ENCODE results near the gene SPRR1A.
"Not testable (repeated sequence)": the region's sequence is repeated elsewhere in the genome, so short reads cannot be mapped to it uniquely, and the experiment has no call there.

Gene SPRR1A

GRCh38 chr1:152976688-152977087, 7.2 kb upstream of the SPRR1A start:
- DNase-seq, result no peak

GRCh38 chr1:152977614-152978013, 6.3 kb upstream of the SPRR1A start:
- DNase-seq, result no peak

GRCh38 chr1:152980676-152981075, 3.2 kb upstream of the SPRR1A start:
- DNase-seq, result no peak

- DNase-seq, result no peak
Measured at GRCh38 chr1:152981146-152981871, 2.6 kb upstream of the SPRR1A start.

- no peak for DNase-seq
Measured at GRCh38 chr1:152982076-152982475, 1.8 kb upstream of the SPRR1A start.

GRCh38 chr1:152983234-152983633, 647 bp upstream of the SPRR1A start:
- DNase-seq, result no peak

- no peak for DNase-seq
Measured at GRCh38 chr1:152986578-152986977, 2.7 kb downstream of the SPRR1A start.

GRCh38 chr1:152993186-152993585, 9.3 kb downstream of the SPRR1A start:
- DNase-seq, result no peak

- no peak for DNase-seq
Measured at GRCh38 chr1:152995842-152996241, 12.0 kb downstream of the SPRR1A start.

GRCh38 chr1:152996633-152997400, 12.9 kb downstream of the SPRR1A start:
- no peak for DNase-seq

- DNase-seq, result no peak
Measured at GRCh38 chr1:152997901-152998300, 14.0 kb downstream of the SPRR1A start.

GRCh38 chr1:152998476-152998875, 14.6 kb downstream of the SPRR1A start:
- no peak for DNase-seq

GRCh38 chr1:152999818-153000217, 15.9 kb downstream of the SPRR1A start:
- DNase-seq, result no peak

- DNase-seq, result no peak
Measured at GRCh38 chr1:153000294-153000693, 16.4 kb downstream of the SPRR1A start.

- DNase-seq, result no peak
Measured at GRCh38 chr1:153001382-153001781, 17.5 kb downstream of the SPRR1A start, which contains the start of gene SPRR3. Gene SPRR3 (plus strand): TSS chr1:153001749. CDS start chr1:153003021, 1,272 bp downstream.

GRCh38 chr1:153011235-153011758, 27.4 kb downstream of the SPRR1A start:
- not testable (repeated sequence) for DNase-seq

- not testable (repeated sequence) for DNase-seq
Measured at GRCh38 chr1:153021829-153022228, 37.9 kb downstream of the SPRR1A start.

GRCh38 chr1:153022340-153022739, 38.5 kb downstream of the SPRR1A start:
- DNase-seq, result not testable (repeated sequence)

- no peak for DNase-seq
Measured at GRCh38 chr1:153023109-153023508, 39.2 kb downstream of the SPRR1A start.

GRCh38 chr1:153024413-153024812, 40.5 kb downstream of the SPRR1A start:
- no peak for DNase-seq

- no peak for DNase-seq
Measured at GRCh38 chr1:153025797-153026196, 41.9 kb downstream of the SPRR1A start.

GRCh38 chr1:153028766-153029165, 44.9 kb downstream of the SPRR1A start:
- no peak for DNase-seq

- no peak for DNase-seq
Measured at GRCh38 chr1:153030895-153031294, 47.0 kb downstream of the SPRR1A start, which contains the start of gene SPRR1B. Gene SPRR1B (plus strand): TSS chr1:153031203. CDS start chr1:153032346, 1,143 bp downstream.

- DNase-seq, result no peak
Measured at GRCh38 chr1:153032073-153032472, 48.2 kb downstream of the SPRR1A start.
